HepG2 (cell line): ENCODE data around the gene PRCD. TPM values are rescaled to one million over a fixed set of nuclear protein-coding genes. Genes with fewer than 3 reads are reported as not detected.

Experiments
- ETV5 ChIP-seq: IDR thresholded peaks from 2 replicates; pipeline ENCODE4 v1.6.1; 2018; ENCODE audit warnings: missing biosample characterization, missing genetic modification reagents, inconsistent platforms, borderline replicate concordance
- HIVEP1 ChIP-seq: sonication (generic); formaldehyde crosslinking; IDR thresholded peaks from 2 replicates; pipeline ENCODE4 v1.4.0; 2020; ENCODE audit warnings: mild to moderate bottlenecking, missing genetic modification reagents
- MTF2 ChIP-seq: sonication (generic); formaldehyde crosslinking; IDR thresholded peaks from 2 replicates; pipeline ENCODE4 v1.5.0; 2020; ENCODE audit warnings: missing genetic modification reagents, borderline replicate concordance
- RBFOX2 ChIP-seq: fragments of 200-400 bp; formaldehyde crosslinking; IDR thresholded peaks from 2 replicates; pipeline ENCODE4 v1.6.1; 2017; ENCODE audit warnings: low read depth, mild to moderate bottlenecking, low read length
- SKI ChIP-seq: fragments of 450-650 bp; IDR thresholded peaks from one replicate; pipeline ENCODE4 v1.6.1; 2018; ENCODE audit warnings: mild to moderate bottlenecking; ENCODE audit not compliant: partially characterized antibody
- SNRNP70 ChIP-seq: fragments of 200-400 bp; formaldehyde crosslinking; IDR thresholded peaks from 2 replicates; pipeline ENCODE4 v1.6.1; 2017; ENCODE audit warnings: mild to moderate bottlenecking, low read depth, low read length, moderate library complexity
- TARDBP ChIP-seq: sonication (generic); formaldehyde crosslinking; IDR thresholded peaks from 2 replicates; pipeline ENCODE4 v1.8.0; 2022; ENCODE audit warnings: mild to moderate bottlenecking, missing genetic modification reagents
- TP53 ChIP-seq: sonication (generic); formaldehyde crosslinking; conservative IDR thresholded peaks from 2 replicates; pipeline ENCODE4 v1.4.0; 2020; ENCODE audit warnings: missing genetic modification reagents
- XBP1 ChIP-seq: sonication (generic); formaldehyde crosslinking; IDR thresholded peaks from 2 replicates; pipeline ENCODE4 v1.5.0; 2020; ENCODE audit warnings: missing genetic modification reagents
- ZNF124 ChIP-seq: sonication (generic); formaldehyde crosslinking; IDR thresholded peaks from 2 replicates; pipeline ENCODE4 v1.4.0; 2020; ENCODE audit warnings: missing genetic modification reagents
- ZNF136 ChIP-seq: sonication (generic); formaldehyde crosslinking; IDR thresholded peaks from 2 replicates; pipeline ENCODE4 v1.8.1; 2022; ENCODE audit warnings: low read depth, mild to moderate bottlenecking, moderate library complexity, missing genetic modification reagents
- ZNF207 ChIP-seq: fragments of 450-650 bp; IDR thresholded peaks from 2 replicates; pipeline ENCODE4 v1.6.1; 2016; ENCODE audit warnings: antibody characterized with exemption, borderline replicate concordance
- ZNF331 ChIP-seq: sonication (generic); formaldehyde crosslinking; IDR thresholded peaks from 2 replicates; pipeline ENCODE4 v1.4.0; 2020; ENCODE audit warnings: missing genetic modification reagents
- ZNF782 ChIP-seq: sonication (generic); formaldehyde crosslinking; IDR thresholded peaks from 2 replicates; pipeline ENCODE4 v1.4.0; 2020; ENCODE audit warnings: missing genetic modification reagents, mild to moderate bottlenecking, borderline replicate concordance
- polyA plus RNA-seq, 8 experiments: library from polyadenylated mRNA; depleted of rRNA in 3 of 8; stranded (reverse) in 7 of 8; unstranded in 1 of 8; fragments of >200 nt; fragmentation: Illumina TruSeq in 4 of 8; extraction: Trizol in 4 of 8; gene quantifications; 2 replicates each; pipeline versions ENCODE4 v1.2.1 to v1.2.3, GENCODE V29; 2011 to 2016; ENCODE audit warnings: low read depth in 4 of 8, missing spikeins in 1 of 8, mixed read lengths in 1 of 8; ENCODE audit not compliant: insufficient read depth in 1 of 8
- total RNA-seq, 5 experiments: library from RNA; depleted of rRNA; stranded (reverse); fragments of >200 nt; fragmentation: Illumina TruSeq; extraction: Trizol; gene quantifications; 2 replicates each; pipeline ENCODE4 v1.2.3, GENCODE V29; 2016; ENCODE audit warnings: low read depth in 1 of 5
- TF ChIP-seq, protein P1 (sequence below): sonication (generic); formaldehyde crosslinking; IDR thresholded peaks from 2 replicates; pipeline ENCODE4 v1.8.1; 2023; ENCODE audit warnings: mild to moderate bottlenecking, moderate library complexity, missing genetic modification reagents
- TF ChIP-seq, protein P2 (sequence below): sonication (generic); formaldehyde crosslinking; IDR thresholded peaks from 2 replicates; pipeline ENCODE4 v1.4.0; 2020; ENCODE audit warnings: missing genetic modification reagents, borderline replicate concordance
- TF ChIP-seq, protein P3 (sequence below): sonication (generic); formaldehyde crosslinking; IDR thresholded peaks from 2 replicates; pipeline ENCODE4 v1.4.0; 2020; ENCODE audit warnings: missing genetic modification reagents, low read depth, mild to moderate bottlenecking, borderline replicate concordance
- TF ChIP-seq, protein P4 (sequence below): sonication (generic); formaldehyde crosslinking; IDR thresholded peaks from 2 replicates; pipeline ENCODE4 v1.5.0; 2020; ENCODE audit warnings: missing genetic modification reagents
- TF ChIP-seq, protein P5 (sequence below): sonication (generic); formaldehyde crosslinking; IDR thresholded peaks from 2 replicates; pipeline ENCODE4 v1.5.1; 2020; ENCODE audit warnings: mild to moderate bottlenecking, missing genetic modification reagents

PRCD gene
- total and polyA plus RNA-seq, 2 of the 13 experiments (the other 11 are each of a cell fraction or from before 2014, with no cell fraction given): 0.51 TPM; not detected in 1

DNA sequence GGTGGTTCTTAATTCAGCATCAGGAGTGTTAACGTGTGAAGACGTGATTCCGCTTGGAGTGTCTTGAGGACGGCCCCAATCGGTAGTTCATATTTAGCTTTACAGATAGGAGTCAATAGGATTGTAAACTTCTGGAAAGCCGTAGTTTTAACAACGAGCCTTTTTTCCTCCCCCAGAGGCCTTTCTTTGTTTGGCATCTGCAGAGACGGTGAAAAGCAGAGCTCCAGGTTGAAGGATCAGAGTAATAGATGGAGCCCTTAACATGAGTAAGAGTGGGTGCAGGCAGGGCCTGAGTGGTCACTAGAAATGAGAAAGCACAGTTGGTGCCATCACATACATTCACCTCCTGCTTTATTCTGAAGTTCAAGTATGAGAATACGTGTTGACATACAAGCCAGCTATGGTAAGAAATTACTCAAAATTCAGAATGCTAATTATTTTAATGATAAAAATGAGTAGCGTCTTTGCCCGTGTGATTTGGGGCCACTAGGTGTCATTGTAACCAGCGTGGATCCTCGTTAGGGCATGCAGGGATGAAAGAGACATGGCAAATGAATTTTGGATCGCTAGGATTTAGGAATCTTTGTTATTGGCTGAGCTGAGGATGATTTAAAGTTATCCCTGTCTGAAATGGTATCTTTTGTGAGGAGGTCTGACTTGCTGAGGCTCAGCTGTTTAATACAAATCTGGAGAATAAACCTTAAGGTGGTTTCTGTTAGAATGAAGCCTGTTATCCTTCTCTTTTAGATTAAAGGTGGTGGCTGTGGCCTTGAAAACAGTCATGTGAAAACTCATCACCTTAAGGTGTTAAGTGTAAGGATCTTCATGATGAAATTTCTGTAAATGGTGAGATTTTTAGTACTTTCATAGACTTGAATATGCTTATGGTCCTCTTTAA lies 18.6 kb downstream of the PRCD start (continued):
- TF ChIP-seq, protein P1, sequence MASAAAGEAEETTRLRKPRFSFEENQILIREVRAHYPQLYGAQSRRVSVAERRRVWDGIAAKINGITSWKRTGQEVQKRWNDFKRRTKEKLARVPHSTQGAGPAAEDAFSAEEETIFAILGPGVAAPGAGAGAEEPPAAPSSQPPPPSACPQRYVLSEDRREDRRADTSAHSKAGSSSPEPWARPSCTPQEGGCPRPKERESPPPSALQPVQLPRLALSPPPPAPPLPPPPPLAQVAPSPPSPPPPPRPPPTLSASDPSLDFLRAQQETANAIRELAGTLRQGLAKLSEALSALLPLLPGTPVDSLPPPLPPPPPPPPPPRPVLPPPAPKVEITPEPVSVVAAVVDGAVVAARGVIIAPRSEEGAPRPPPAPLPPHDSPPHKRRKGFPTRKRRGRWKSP (CRISPR knock-in tag): no peak
- TF ChIP-seq RBFOX2 (peak; percentile 18; the same call in 1 of the 2 replicates), XBP1 (CRISPR knock-in tag) (no peak), MTF2 (CRISPR knock-in tag) (no peak), ZNF136 (CRISPR knock-in tag) (no peak), ZNF782 (CRISPR knock-in tag) (no peak), HIVEP1 (no peak), SKI (no peak), ZNF207 (no peak), TARDBP (CRISPR knock-in tag) (no peak), ZNF331 (CRISPR knock-in tag) (no peak), ZNF124 (CRISPR knock-in tag) (peak; percentile 60; the same call in 1 of the 2 replicates), TP53 (CRISPR knock-in tag) (0 out of 2 replicates have a peak, but pooled peaks have one; percentile 39), SNRNP70 (no peak), ETV5 (CRISPR knock-in tag) (0 out of 2 replicates have a peak, but pooled peaks have one; percentile 7)
- TF ChIP-seq, protein P2, sequence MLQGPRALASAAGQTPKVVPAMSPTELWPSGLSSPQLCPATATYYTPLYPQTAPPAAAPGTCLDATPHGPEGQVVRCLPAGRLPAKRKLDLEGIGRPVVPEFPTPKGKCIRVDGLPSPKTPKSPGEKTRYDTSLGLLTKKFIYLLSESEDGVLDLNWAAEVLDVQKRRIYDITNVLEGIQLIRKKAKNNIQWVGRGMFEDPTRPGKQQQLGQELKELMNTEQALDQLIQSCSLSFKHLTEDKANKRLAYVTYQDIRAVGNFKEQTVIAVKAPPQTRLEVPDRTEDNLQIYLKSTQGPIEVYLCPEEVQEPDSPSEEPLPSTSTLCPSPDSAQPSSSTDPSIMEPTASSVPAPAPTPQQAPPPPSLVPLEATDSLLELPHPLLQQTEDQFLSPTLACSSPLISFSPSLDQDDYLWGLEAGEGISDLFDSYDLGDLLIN (CRISPR knock-in tag): no peak
- TF ChIP-seq, protein P3, sequence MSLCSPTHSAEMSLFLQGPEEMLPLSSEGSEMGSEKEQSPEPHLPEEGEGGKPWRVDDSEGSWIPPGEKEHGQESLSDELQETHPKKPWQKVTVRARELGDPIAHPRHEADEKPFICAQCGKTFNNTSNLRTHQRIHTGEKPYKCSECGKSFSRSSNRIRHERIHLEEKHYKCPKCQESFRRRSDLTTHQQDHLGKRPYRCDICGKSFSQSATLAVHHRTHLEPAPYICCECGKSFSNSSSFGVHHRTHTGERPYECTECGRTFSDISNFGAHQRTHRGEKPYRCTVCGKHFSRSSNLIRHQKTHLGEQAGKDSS (CRISPR knock-in tag): no peak
- TF ChIP-seq, protein P4, sequence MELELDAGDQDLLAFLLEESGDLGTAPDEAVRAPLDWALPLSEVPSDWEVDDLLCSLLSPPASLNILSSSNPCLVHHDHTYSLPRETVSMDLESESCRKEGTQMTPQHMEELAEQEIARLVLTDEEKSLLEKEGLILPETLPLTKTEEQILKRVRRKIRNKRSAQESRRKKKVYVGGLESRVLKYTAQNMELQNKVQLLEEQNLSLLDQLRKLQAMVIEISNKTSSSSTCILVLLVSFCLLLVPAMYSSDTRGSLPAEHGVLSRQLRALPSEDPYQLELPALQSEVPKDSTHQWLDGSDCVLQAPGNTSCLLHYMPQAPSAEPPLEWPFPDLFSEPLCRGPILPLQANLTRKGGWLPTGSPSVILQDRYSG (CRISPR knock-in tag): 0 out of 2 replicates have a peak, but pooled peaks have one; percentile 38
- TF ChIP-seq, protein P5, sequence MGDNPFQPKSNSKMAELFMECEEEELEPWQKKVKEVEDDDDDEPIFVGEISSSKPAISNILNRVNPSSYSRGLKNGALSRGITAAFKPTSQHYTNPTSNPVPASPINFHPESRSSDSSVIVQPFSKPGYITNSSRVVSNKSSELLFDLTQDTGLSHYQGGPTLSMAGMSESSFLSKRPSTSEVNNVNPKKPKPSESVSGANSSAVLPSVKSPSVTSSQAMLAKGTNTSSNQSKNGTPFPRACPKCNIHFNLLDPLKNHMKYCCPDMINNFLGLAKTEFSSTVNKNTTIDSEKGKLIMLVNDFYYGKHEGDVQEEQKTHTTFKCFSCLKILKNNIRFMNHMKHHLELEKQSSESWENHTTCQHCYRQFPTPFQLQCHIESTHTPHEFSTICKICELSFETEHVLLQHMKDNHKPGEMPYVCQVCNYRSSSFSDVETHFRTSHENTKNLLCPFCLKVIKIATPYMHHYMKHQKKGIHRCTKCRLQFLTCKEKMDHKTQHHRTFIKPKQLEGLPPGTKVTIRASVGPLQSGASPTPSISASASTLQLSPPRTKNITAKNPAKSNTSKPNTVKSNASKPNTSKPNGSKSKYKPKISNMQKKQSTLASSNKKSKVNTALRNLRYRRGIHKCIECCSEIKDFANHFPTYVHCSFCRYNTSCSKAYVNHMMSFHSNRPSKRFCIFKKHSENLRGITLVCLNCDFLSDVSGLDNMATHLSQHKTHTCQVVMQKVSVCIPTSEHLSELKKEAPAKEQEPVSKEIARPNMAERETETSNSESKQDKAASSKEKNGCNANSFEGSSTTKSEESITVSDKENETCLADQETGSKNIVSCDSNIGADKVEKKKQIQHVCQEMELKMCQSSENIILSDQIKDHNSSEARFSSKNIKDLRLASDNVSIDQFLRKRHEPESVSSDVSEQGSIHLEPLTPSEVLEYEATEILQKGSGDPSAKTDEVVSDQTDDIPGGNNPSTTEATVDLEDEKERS: no peak
